PFSK-1 (cell line): ENCODE results near the gene SPIB.

ENCODE experiments used
- FOXP2 ChIP-seq: optimal IDR thresholded peaks from 2 replicates; pipeline ENCODE3; 2011; ENCODE audit warnings: borderline replicate concordance, control low read depth, inconsistent platforms; ENCODE audit not compliant: insufficient read depth; ENCODE audit errors: extremely low read length, extremely low read depth
- POLR2AphosphoS5 ChIP-seq: IDR thresholded peaks from 2 replicates; pipeline ENCODE4 v1.6.1; 2012; ENCODE audit warnings: low read depth, mild to moderate bottlenecking, control low read depth, low read length, moderate library complexity
- REST ChIP-seq, 2 experiments: IDR thresholded peaks; 2 replicates each; pipeline versions ENCODE4 v1.6.1 to v1.8.0; 2011 to 2012; ENCODE audit warnings: low read depth in 2 of 2, low read length in 2 of 2, control low read depth in 1 of 2, inconsistent platforms in 1 of 2, mild to moderate bottlenecking in 1 of 2, moderate library complexity in 1 of 2; ENCODE audit not compliant: insufficient read depth in 1 of 2
- SIN3A ChIP-seq: IDR thresholded peaks from 2 replicates; pipeline ENCODE4 v1.6.1; 2012; ENCODE audit warnings: mild to moderate bottlenecking, low read length, moderate library complexity, borderline replicate concordance; ENCODE audit not compliant: insufficient read depth
- TAF1 ChIP-seq: IDR thresholded peaks from 2 replicates; pipeline ENCODE4 v1.6.1; 2012; ENCODE audit warnings: low read length, control low read depth, borderline replicate concordance; ENCODE audit not compliant: insufficient read depth

- TF ChIP-seq REST (IDR thresholded peaks at IDR 0.05; ENCODE audit: insufficient read depth in 1 of 2, low read depth in 2 of 2, low read length in 2 of 2) (no peak), POLR2AphosphoS5 (no peak), TAF1 (no peak), SIN3A (no peak), FOXP2 (no peak)
Observed at GRCh38 chr19:50413531-50413930, 5.2 kb upstream of the SPIB start.
